KG1 (cell line): Measurements from ENCODE around the gene SMIM14.
A peak's percentile ranks its signal among the peaks of the same experiment; 100 is the strongest.
"Not testable (repeated sequence)": the region's sequence is repeated elsewhere in the genome, so short reads cannot be mapped to it uniquely, and the experiment has no call there.

ENCODE experiments used
- DNase-seq: peaks from one replicate; lab custom pipeline; 2025; lab: John Stamatoyannopoulos, UW

SMIM14 gene

GRCh38 chr4:39642885-39643552 lies 4.4 kb upstream of the SMIM14 start:
- DNase-seq = no peak

- no peak for DNase-seq
These were observed 2.8 kb upstream of the SMIM14 start for GRCh38 chr4:39641451-39641850.

GRCh38 chr4:39637586-39638353 lies 895 bp downstream of the SMIM14 start:
- peak; percentile 56 for DNase-seq

GRCh38 chr4:39637221-39637585 lies 1.5 kb downstream of the SMIM14 start:
- no peak for DNase-seq

- no peak for DNase-seq
These were observed 2.0 kb downstream of the SMIM14 start for GRCh38 chr4:39636531-39637184.

GRCh38 chr4:39635023-39635422 lies 3.6 kb downstream of the SMIM14 start:
- no peak for DNase-seq

- no peak for DNase-seq
These were observed 7.0 kb downstream of the SMIM14 start for GRCh38 chr4:39631700-39632079.

GRCh38 chr4:39627413-39627812 lies 11.3 kb downstream of the SMIM14 start:
- DNase-seq = no peak

- DNase-seq = no peak
These were observed 11.8 kb downstream of the SMIM14 start for GRCh38 chr4:39626913-39627312.

GRCh38 chr4:39626261-39626660 lies 12.4 kb downstream of the SMIM14 start:
- DNase-seq = no peak

GRCh38 chr4:39621582-39621981 lies 17.1 kb downstream of the SMIM14 start:
- DNase-seq = no peak

GRCh38 chr4:39620551-39621313 lies 17.9 kb downstream of the SMIM14 start:
- DNase-seq = no peak

GRCh38 chr4:39617534-39617933 lies 21.1 kb downstream of the SMIM14 start:
- no peak for DNase-seq

GRCh38 chr4:39616651-39617050 lies 22.0 kb downstream of the SMIM14 start:
- no peak for DNase-seq

- DNase-seq = not testable (repeated sequence)
These were observed 22.6 kb downstream of the SMIM14 start for GRCh38 chr4:39616112-39616511.

GRCh38 chr4:39614487-39615162 lies 24.0 kb downstream of the SMIM14 start:
- no peak for DNase-seq

- DNase-seq = no peak
These were observed 25.5 kb downstream of the SMIM14 start for GRCh38 chr4:39613093-39613656.

- DNase-seq = no peak
These were observed 29.2 kb downstream of the SMIM14 start for GRCh38 chr4:39609454-39609931.

GRCh38 chr4:39608451-39608850 lies 30.2 kb downstream of the SMIM14 start:
- no peak for DNase-seq

- no peak for DNase-seq
These were observed 31.9 kb downstream of the SMIM14 start for GRCh38 chr4:39606747-39607146.

GRCh38 chr4:39597695-39598381 lies 40.8 kb downstream of the SMIM14 start:
- DNase-seq = no peak
